Fibroblast of skin of right quadriceps (primary cell): ENCODE results near the gene DLG1.
A peak's percentile ranks its signal among the peaks of the same experiment; 100 is the strongest.
"Not testable (repeated sequence)": the region's sequence is repeated elsewhere in the genome, so short reads cannot be mapped to it uniquely, and the experiment has no call there.

Source experiments
- DNase-seq: peaks from one replicate; pipeline ENCODE4 v3.0.0-alpha.2; 2013

Gene DLG1

DNA sequence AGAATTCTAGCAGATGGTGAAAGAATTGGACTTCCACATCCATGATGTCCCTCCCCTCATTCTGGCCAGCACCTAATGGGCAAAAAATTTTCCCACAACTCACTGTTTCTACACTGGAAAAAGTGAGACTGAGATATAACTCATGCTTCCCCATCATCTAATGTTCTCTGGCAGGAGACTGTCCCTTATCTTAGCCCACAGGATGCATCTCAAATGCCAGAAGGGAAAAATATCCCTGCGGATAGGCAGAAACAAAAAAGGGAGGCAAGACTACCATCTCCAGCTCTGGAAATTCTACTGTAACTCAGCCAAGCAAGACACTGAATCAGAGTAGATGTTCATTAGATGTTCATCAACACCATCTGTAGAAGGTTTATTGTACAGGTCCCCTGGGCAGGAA, 58.6 kb downstream of the DLG1 start:
- DNase-seq: no peak

DNA sequence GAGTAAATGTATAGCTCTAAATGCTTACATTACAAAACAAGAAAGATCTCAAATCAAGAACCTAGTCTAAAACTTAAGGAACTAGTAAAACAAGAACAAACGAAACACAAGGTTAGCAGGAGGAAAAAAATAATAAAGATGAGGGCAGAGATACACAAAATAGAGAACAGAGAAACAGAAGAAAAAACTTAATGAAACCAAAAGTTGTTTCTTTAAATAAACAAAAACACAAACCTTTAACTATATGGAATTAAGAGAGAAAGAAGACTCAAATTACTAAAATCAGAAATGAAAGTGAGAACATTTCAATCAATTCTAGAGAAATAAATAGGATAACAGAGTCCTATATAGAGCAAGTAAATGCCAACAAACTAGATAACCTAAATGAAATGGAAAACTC, 59.6 kb downstream of the DLG1 start:
- DNase-seq: no peak

GRCh38 chr3:197237897-197238296, 60.5 kb downstream of the DLG1 start:
- no peak for DNase-seq

DNA sequence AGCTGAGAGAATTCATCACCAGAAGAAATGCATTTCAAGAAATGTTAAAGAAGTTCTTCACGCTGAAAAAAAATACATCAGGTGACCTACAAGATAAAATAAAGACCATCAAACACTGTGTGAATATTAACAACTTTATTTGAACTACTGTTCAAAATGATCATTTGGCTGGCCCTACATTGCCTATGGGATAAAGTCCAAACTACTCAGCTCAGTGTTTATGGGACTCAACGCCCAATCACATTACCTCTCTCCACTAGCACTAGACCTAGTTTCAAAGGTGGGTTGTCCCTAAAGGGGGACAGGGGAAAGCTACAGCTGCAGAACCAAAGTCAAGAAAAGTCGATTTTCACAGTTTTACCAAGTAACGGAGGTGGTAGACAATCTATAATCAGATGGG, 62.0 kb downstream of the DLG1 start:
- DNase-seq: no peak

DNA sequence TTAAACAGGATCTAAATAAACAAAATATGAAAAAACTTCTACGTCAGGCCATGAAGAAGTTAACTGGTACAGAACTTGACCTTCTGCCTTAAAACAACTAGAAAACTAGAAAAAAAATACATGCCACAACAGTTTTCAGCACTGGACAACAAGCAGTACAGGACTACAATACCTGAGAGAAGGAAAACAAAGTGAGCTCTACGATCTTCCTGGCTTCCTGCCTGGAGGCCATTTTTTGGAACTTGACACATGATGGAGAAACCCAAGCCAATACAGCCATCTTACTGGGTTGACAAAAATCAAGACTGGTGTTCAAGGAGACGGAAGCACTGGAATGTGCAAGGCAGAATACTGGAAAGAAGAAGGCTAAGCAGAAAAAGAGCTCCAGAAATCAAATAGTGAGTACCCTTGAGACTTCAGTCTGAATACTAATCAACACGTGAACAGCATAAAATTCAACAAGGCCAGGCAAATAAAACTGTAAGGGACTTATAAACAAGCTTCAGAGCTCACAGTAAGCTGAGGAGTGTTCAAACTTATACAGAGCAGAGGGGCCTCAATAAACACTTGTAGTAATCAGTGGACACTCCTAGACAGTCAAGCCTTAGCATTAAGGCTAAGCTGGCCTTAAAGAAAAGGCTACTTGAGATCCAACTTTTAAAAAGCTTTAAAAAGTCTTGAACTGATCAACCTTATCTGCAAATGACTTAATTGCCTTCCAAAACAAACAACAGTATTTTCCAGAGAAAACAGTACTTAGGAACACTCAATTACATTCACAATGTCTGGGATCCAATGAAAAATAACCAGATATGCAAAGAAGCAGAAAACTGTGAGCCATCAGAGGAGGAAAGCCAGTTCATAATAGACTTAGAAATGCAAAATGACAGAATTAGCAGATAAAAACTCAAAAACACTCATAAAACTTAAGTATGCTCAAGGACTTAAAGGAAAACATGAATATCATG, 63.2 kb downstream of the DLG1 start:
- DNase-seq: no peak

GRCh38 chr3:197231321-197231720, 67.1 kb downstream of the DLG1 start:
- DNase-seq: no peak

DNA sequence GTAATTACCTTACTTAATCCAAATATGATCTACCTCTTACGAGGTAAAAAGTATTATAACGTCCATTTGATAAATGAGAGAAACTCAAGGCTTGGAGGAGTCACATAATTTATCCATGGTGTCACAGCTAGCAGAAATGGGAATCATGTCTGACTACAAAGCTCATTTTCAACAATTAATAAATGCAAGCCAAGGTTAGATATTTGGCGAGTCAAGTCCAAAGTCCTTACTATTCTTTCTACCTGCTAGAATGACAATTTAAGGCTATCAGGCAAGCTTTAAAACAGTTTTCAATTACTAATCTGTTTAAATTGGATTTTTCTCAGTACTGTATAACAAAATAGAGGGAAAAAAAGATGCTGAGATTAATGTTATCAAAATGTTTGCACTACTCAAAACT, 68.6 kb downstream of the DLG1 start:
- DNase-seq: no peak

DNA sequence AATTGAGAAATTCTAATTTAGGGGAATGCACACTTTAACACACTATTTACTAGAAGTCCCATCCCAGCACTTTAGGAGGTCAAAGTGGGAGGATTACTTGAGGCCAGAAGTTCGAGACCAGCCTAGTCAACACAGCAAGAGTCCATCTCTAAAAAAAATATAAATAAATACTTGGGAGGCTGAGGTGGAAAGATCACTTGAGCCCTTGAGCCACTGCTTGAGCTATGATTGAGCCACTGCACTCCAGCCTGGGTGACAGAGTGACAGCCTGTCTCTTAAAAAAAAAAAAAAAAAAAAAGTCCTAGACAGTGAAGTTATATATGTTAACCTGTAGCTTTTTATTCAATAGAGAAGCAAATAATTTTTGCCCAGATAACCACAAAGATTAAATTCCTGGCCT, 69.2 kb downstream of the DLG1 start:
- no peak for DNase-seq

DNA sequence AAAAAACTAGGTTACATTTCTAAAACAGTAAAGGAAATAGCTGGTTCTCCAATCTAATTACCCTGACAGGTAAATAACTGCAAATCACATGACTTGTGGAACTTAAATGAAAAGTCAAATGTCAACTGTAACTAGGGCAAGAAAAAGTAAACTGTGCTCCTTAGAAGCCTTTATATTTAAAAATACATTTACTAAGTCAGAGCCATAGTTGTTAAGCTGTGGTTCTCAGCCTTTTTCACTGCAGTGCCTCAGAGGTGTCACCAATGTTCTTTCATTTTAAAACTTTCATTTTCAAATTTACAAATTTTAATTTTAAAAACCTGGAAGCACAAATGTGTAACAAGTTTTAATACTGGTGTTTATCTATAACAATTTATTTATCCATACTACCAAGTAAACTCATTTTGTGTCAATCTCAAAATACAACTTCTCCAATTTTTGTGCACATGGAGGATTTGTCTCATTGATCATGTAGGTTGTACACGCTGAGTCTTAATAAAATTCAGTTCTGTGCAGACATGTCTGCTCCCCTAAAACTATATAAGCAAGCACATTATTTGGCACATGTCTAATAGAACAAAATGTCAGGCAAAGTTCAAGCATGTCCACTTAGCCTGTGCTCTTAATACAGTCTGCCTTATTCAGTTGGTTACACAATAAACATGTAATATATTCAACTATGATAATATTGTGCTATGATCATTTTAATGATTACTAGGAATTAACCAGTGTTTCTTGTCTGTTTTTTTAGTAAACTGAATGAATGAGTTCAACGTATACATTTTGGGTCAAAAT, 70.4 kb downstream of the DLG1 start:
- no peak for DNase-seq

- peak; percentile 17 for DNase-seq
Measured at GRCh38 chr3:197226179-197226578, 72.2 kb downstream of the DLG1 start.

GRCh38 chr3:197225579-197225978, 72.8 kb downstream of the DLG1 start:
- no peak for DNase-seq

- DNase-seq: peak; percentile 62
Measured at GRCh38 chr3:197224034-197224444, 74.4 kb downstream of the DLG1 start.

DNA sequence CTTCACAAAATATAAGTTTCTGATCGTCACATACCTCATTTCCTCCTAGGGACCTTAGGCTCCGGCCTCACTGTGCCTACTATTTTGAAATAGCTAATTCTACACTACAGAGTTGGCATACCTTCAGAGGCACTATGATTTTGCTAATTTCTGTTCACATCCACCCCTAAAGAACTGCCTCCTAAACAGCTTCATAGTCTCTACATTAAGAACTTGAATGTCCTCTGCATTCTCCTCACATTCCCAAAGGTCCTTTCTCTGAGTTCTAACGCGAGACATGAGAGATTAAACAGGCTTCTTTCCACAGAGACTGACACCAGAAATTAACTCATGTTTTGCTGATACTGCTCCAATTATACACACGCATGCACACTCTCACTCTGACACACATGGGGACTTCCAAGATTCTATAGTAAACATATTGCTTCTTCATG, 75.5 kb downstream of the DLG1 start:
- DNase-seq: no peak

DNA sequence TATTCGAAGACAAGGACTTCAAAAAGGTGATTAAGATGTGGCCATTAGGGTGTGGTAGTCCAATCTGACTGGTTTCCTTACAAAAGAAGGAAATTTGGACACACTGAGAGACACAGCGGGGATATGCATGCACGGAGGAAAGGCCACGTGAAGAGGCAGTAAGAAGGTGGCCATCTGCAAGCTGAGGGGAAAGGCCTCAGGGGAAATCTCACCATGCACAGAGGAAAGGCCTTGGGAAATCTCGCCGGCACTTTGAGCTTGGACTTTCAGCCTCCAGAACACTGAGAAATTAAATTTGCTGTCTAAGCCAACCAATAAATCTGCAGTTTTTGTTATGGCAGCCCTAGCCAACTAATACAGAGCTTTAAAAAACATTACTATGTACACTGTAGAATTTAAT, 78.8 kb downstream of the DLG1 start:
- no peak for DNase-seq

DNA sequence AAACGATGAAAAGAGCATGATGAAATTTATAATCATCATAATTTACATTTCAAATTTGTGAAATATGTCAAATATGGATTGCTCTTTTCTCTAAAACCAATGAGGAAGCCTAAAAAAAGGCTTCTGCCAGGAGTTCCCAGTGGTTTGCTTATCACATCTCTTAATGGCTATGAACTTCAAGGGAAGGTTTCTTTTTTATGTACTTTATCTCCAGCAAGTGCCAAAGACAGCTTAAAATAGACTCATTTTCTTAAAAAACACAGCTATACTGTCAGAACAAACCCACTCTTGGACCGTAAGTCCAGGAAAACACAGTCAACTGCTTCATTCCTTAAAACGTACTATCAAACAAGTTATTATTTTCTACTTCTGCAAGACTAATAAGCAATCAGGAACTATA, 80.2 kb downstream of the DLG1 start:
- DNase-seq: no peak

DNA sequence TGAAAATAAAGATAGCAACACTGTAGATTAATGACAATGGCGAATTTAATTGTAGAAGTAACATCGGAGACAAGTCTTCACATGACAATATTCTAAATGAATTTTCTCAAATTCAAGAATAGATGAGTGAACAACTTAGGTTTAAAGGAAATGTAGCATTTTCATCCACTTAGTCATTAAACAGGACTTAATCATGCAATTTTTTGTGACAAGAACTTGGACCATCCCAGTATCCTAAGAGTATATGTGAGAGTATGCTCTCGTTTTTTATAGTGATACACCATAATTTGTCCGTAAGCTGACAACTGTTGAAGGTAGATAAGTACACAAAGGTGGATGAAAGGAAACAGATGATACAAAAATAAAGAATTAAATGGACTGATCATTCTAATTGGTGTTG, 81.5 kb downstream of the DLG1 start:
- peak; percentile 40 for DNase-seq

- DNase-seq: peak; percentile 84
Measured at GRCh38 chr3:197216169-197216860, 82.1 kb downstream of the DLG1 start.

DNA sequence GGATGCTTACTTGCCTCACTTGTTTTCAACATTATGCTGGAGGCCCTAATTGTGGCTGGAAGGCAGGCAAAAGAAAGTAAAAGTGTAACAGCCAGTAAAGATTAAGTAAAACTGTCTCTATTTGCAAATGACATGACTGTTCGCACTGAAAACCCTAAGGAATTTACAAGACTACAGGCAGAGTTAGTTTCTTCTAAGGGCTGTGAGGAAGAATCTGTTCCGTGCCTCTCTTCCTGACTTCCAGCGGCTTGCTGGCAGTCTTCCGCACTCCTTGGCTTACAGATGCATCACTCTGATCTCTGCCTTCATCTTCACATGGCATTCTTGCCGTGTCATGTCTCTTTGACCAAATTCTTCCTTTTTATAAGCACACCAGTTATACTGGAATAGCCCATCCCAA, 86.1 kb downstream of the DLG1 start:
- no peak for DNase-seq

DNA sequence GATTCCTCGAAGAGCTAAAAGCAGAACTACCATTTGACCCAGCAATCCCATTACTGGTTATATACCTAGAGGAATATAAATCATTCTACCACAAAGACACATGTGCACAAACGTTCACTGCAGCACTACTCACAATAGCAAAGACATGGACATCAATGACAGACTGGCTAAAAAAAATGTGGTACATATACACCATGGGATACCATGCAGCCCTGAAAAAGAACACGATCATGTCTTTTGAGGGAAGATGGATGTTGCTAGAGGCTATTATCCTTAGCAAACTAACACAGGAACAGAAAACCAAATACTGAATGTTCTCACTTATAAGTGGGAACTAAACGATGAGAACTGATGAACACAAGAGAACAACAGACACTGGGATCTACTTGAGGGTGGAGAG, 86.7 kb downstream of the DLG1 start:
- not testable (repeated sequence) for DNase-seq

DNA sequence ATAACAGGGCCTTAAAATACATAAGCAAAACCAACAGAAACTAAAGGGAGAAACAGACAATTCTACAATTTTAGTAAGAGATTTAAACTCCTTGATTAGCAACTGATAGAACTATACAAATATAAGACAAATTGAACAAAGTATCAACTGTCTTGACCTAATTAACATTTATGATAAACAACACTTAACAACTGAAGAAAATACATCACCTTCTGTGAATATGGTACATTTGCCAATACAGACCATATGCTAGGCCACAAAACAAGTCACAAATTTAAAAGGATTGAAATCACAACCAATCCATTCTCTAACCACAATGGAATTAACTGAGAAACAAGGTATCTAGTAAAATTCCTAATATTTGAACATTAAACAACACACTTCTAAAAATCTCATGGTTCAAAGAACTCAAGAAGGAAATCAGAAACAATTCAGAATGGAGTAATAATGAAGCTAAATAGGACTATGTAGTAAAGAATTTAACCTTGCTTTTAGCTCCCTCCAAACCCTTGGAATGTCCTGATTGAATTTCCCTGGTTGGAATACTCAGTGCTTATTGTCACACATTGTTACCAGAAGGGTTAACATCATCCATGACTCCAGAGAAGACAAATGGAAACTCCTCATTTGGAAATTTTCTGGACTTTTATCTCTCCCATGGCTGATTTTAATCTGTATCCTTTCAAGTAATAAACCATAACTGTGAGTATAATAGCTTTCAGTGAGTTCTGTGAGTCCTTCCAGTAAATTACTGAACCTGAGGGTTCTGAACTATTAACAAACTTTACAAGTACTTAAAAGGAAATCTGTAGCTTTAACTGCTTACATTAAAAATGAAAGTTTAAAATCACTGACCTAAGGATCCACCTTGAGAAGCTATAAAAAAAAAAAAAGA, 88.8 kb downstream of the DLG1 start:
- DNase-seq: no peak

DNA sequence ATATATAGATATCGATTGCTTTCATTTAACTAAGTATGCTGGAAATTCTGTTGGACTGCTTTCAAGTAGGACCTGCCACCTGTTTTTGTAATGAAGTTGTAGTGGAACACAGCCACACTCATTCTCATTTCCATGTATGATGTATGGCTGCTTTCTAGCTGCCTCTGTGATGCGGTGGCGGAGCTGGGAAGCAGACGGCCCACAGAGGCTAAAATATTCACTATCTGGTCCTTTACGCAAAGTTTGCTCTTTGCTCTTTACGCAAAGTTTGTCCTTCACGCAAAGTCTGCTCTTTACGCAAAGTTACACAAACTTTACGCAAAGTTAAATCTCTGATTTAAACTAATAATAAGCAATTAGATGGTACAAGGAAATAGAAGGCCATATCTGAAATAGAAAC, 91.5 kb downstream of the DLG1 start:
- no peak for DNase-seq

GRCh38 chr3:197205675-197206074, 92.7 kb downstream of the DLG1 start:
- no peak for DNase-seq
